ENCODE measurements around the gene ANKMY2.

The ANKMY2 gene

GRCh38 chr7:16587129-16587528 lies 58.4 kb downstream of the ANKMY2 start:
- H3K27ac Mint-ChIP-seq, result no peak overlapping the region
- H3K27me3 Mint-ChIP-seq, result peaks cover 4% of the 10 kb centered on the region
- H3K4me3 Mint-ChIP-seq, result no peak overlapping the region
- no peaks in the 10 kb centered on the region for H3K4me1 Mint-ChIP-seq (ENCODE audit: low read depth)
- H3K36me3 Mint-ChIP-seq (ENCODE audit: low read depth), result no peaks in the 10 kb centered on the region
- H3K9me3 Mint-ChIP-seq, result no peaks in the 10 kb centered on the region

- no peak overlapping the region for H3K4me3 Mint-ChIP-seq
- H3K9me3 Mint-ChIP-seq, result no peaks in the 10 kb centered on the region
- H3K4me1 Mint-ChIP-seq (ENCODE audit: low read depth), result no peaks in the 10 kb centered on the region
- H3K27me3 Mint-ChIP-seq, result peaks cover 4% of the 10 kb centered on the region
- H3K36me3 Mint-ChIP-seq (ENCODE audit: low read depth), result no peaks in the 10 kb centered on the region
- no peak overlapping the region for H3K27ac Mint-ChIP-seq
These were observed 59.3 kb downstream of the ANKMY2 start for GRCh38 chr7:16586081-16586874.

GRCh38 chr7:16585540-16585939 lies 60.0 kb downstream of the ANKMY2 start:
- no peak overlapping the region for H3K4me3 Mint-ChIP-seq
- H3K9me3 Mint-ChIP-seq, result no peaks in the 10 kb centered on the region
- H3K4me1 Mint-ChIP-seq (ENCODE audit: low read depth), result no peaks in the 10 kb centered on the region
- peaks cover 4% of the 10 kb centered on the region for H3K27me3 Mint-ChIP-seq
- H3K27ac Mint-ChIP-seq, result no peak overlapping the region
- no peaks in the 10 kb centered on the region for H3K36me3 Mint-ChIP-seq (ENCODE audit: low read depth)

- no peak overlapping the region for H3K27ac Mint-ChIP-seq
- no peaks in the 10 kb centered on the region for H3K4me1 Mint-ChIP-seq (ENCODE audit: low read depth)
- no peak overlapping the region for H3K4me3 Mint-ChIP-seq
- H3K36me3 Mint-ChIP-seq (ENCODE audit: low read depth), result no peaks in the 10 kb centered on the region
- H3K9me3 Mint-ChIP-seq, result no peaks in the 10 kb centered on the region
- peaks cover 4% of the 10 kb centered on the region for H3K27me3 Mint-ChIP-seq
These were observed 61.7 kb downstream of the ANKMY2 start for GRCh38 chr7:16583834-16584233.

GRCh38 chr7:16581286-16581685 lies 64.3 kb downstream of the ANKMY2 start:
- no peaks in the 10 kb centered on the region for H3K36me3 Mint-ChIP-seq (ENCODE audit: low read depth)
- no peaks in the 10 kb centered on the region for H3K4me1 Mint-ChIP-seq (ENCODE audit: low read depth)
- H3K27me3 Mint-ChIP-seq, result peaks cover 4% of the 10 kb centered on the region
- H3K4me3 Mint-ChIP-seq, result no peak overlapping the region
- H3K9me3 Mint-ChIP-seq, result no peaks in the 10 kb centered on the region
- no peak overlapping the region for H3K27ac Mint-ChIP-seq

GRCh38 chr7:16579216-16579615 lies 66.3 kb downstream of the ANKMY2 start:
- no peaks in the 10 kb centered on the region for H3K4me1 Mint-ChIP-seq (ENCODE audit: low read depth)
- no peaks in the 10 kb centered on the region for H3K27me3 Mint-ChIP-seq
- H3K36me3 Mint-ChIP-seq (ENCODE audit: low read depth), result no peaks in the 10 kb centered on the region
- no peak overlapping the region for H3K4me3 Mint-ChIP-seq
- H3K9me3 Mint-ChIP-seq, result no peaks in the 10 kb centered on the region
- no peak overlapping the region for H3K27ac Mint-ChIP-seq

- Mint-ChIP-seq H3K4me1 (ENCODE audit: low read depth) (no peaks in the 10 kb centered on the region), H3K36me3 (ENCODE audit: low read depth) (no peaks in the 10 kb centered on the region), H3K4me3 (no peak overlapping the region), H3K9me3 (no peaks in the 10 kb centered on the region), H3K27ac (no peak overlapping the region), H3K27me3 (no peaks in the 10 kb centered on the region)
These were observed 73.6 kb downstream of the ANKMY2 start for GRCh38 chr7:16571941-16572340.

- Mint-ChIP-seq H3K9me3 (no peaks in the 10 kb centered on the region), H3K4me1 (ENCODE audit: low read depth) (peaks cover 21% of the 10 kb centered on the region), H3K27ac (peak overlapping the region; percentile 10), H3K36me3 (ENCODE audit: low read depth) (no peaks in the 10 kb centered on the region), H3K4me3 (no peak overlapping the region), H3K27me3 (no peaks in the 10 kb centered on the region)
These were observed 80.6 kb downstream of the ANKMY2 start for GRCh38 chr7:16564909-16565426.

- Mint-ChIP-seq H3K36me3 (ENCODE audit: low read depth) (no peaks in the 10 kb centered on the region), H3K9me3 (no peaks in the 10 kb centered on the region), H3K4me3 (peak overlapping the region; percentile 21), H3K27me3 (no peaks in the 10 kb centered on the region), H3K27ac (peak overlapping the region; percentile 10), H3K4me1 (ENCODE audit: low read depth) (peaks cover 21% of the 10 kb centered on the region)
These were observed 81.6 kb downstream of the ANKMY2 start for GRCh38 chr7:16564023-16564380.

GRCh38 chr7:16563281-16564022 lies 82.1 kb downstream of the ANKMY2 start:
- Mint-ChIP-seq H3K4me1 (ENCODE audit: low read depth) (peaks cover 21% of the 10 kb centered on the region), H3K9me3 (no peaks in the 10 kb centered on the region), H3K4me3 (peak overlapping the region; percentile 21), H3K27me3 (no peaks in the 10 kb centered on the region), H3K36me3 (ENCODE audit: low read depth) (no peaks in the 10 kb centered on the region), H3K27ac (peak overlapping the region; percentile 10)

- Mint-ChIP-seq H3K4me3 (no peak overlapping the region), H3K27me3 (no peaks in the 10 kb centered on the region), H3K4me1 (ENCODE audit: low read depth) (peaks cover 21% of the 10 kb centered on the region), H3K9me3 (no peaks in the 10 kb centered on the region), H3K36me3 (ENCODE audit: low read depth) (no peaks in the 10 kb centered on the region), H3K27ac (no peak overlapping the region)
These were observed 82.9 kb downstream of the ANKMY2 start for GRCh38 chr7:16562456-16563220.

GRCh38 chr7:16561943-16562342 lies 83.6 kb downstream of the ANKMY2 start:
- no peak overlapping the region for H3K27ac Mint-ChIP-seq
- H3K4me3 Mint-ChIP-seq, result no peak overlapping the region
- no peaks in the 10 kb centered on the region for H3K9me3 Mint-ChIP-seq
- H3K36me3 Mint-ChIP-seq (ENCODE audit: low read depth), result no peaks in the 10 kb centered on the region
- H3K27me3 Mint-ChIP-seq, result no peaks in the 10 kb centered on the region
- H3K4me1 Mint-ChIP-seq (ENCODE audit: low read depth), result peaks cover 21% of the 10 kb centered on the region

GRCh38 chr7:16559497-16560179 lies 85.9 kb downstream of the ANKMY2 start:
- Mint-ChIP-seq H3K27me3 (no peaks in the 10 kb centered on the region), H3K9me3 (no peaks in the 10 kb centered on the region), H3K36me3 (ENCODE audit: low read depth) (no peaks in the 10 kb centered on the region), H3K4me3 (no peak overlapping the region), H3K27ac (no peak overlapping the region), H3K4me1 (ENCODE audit: low read depth) (peaks cover 18% of the 10 kb centered on the region)

- Mint-ChIP-seq H3K4me3 (no peak overlapping the region), H3K36me3 (ENCODE audit: low read depth) (no peaks in the 10 kb centered on the region), H3K27ac (no peak overlapping the region), H3K4me1 (ENCODE audit: low read depth) (peaks cover 10% of the 10 kb centered on the region), H3K27me3 (no peaks in the 10 kb centered on the region), H3K9me3 (no peaks in the 10 kb centered on the region)
These were observed 86.7 kb downstream of the ANKMY2 start for GRCh38 chr7:16558761-16559302.

Measured in stimulated activated naive CD8-positive, alpha-beta T cell treated with anti-CD3 and anti-CD28 coated beads, Interleukin-15, Interleukin-2, amounts not matched to agents 100 ng/mL and 50 ng/mL, for 24 hours (primary cell).